SKM-1 (cell line): Measurements from ENCODE around the gene NEK6.

Source experiments
- DNase-seq: peaks from one replicate; lab custom pipeline; 2025; ENCODE audit not compliant: unreplicated experiment; lab: John Stamatoyannopoulos, UW

NEK6 gene

GRCh38 chr9:124350494-124351263 lies 92.9 kb downstream of the NEK6 start:
- DNase-seq: no peak

GRCh38 chr9:124351672-124352468 lies 94.1 kb downstream of the NEK6 start:
- no peak for DNase-seq

GRCh38 chr9:124352616-124353015 lies 94.9 kb downstream of the NEK6 start:
- DNase-seq: no peak

DNA sequence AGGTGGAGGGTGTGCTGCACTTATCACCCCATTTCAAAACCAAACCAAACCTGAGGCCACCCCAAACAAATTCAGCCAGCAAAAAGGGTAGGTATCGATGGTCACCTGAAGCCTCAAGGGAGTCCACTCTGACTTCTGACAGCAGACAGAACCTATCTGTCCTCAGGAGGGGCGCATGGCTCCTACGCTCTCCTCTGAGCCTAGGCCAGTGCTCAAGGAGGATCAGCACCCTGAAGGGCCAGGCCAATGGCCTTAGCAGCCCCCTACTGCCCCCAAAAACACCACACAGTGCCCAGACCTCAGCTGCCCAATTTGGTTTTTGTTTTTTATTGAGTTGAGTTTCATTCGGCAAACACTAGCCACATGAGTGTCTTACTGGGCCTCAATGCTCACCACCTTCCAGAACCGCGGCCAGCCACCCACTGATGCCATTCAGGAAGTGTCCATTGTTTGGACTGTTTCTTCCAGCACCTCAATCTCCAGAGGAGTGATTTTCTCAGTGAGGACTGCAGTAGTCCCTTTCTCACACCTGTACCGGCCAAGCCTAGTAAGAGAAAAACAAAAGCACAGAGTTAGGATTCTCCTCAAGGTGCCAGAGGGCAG lies 95.5 kb downstream of the NEK6 start:
- no peak for DNase-seq

GRCh38 chr9:124353811-124354274 lies 96.1 kb downstream of the NEK6 start:
- DNase-seq: no peak

DNA sequence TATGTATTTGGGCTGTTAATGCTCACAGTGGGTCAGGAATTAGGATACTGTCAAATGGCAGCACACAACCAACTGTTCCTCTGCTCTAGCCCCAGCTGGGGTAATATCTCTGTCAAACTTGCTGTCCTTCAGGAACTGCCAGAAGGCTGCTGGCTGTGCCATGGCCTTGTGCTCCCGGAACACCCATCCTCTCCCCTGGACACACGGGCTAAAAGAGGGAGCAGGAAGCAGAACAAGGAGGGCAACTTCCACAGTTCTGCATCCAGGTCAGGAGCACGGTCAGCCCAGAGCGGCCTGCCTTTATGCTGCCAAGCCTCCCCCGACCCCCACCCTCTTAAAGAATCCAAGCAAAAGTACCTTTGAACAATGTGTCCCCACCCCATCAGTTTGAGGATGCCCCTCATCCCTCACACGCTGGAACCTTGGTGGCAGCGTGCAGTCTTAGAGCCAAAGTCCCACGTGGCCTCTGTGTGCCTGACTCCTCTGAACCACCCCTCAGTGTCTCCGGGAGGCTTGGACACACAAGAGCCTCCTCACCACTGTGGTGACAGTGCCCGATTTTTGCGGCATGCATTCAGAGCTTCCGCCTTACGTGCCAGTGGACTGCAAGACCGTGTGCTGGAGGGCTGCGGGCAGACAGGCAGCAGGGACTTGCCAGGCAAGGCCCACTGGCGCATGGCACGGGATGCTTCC lies 96.7 kb downstream of the NEK6 start:
- DNase-seq: no peak

DNA sequence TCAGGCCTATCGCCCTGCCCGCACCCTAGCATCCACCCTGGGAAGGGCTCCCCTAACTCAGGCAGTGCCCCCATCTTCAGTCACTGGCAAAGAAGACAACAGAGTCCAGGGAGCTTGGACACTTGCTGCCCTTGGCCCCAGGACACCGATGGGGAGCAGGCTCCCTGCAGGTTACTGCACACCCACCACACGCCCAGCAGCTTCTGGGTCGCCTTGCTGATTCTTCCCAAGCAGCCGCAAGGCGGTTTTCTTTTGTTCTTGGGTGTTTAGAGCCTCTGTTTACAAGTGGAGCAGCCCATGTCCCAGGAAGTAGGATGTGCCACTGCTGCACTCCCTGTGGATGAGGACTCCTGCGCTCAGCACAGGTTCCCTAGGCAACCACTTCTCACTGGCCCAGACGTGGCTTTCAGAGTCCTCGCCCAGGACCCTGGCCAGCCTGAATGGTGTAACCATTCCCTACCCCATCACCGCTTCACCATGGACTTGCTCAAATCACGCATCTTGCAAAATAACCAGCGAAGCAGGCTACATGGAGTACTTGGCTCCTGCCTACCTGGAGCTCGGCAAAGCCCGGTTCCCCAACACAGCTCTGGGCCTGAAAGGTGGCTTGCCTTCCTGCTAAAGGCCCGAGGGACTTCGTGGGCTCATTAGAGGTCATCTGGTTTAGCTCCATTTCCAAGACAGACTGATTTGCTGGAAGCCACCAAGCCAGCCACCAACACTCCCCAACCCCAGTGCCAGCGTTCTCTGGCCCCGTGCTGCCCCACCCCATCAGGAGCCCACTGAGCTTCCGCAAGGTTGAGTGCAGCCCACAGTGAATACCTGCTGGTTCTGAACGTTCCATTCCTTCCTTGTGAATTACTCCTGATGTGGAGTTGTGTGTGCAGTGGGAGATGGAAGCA lies 97.5 kb downstream of the NEK6 start:
- DNase-seq: no peak

GRCh38 chr9:124355941-124356744 lies 98.4 kb downstream of the NEK6 start:
- DNase-seq: no peak

- no peak for DNase-seq
These were observed 99.1 kb downstream of the NEK6 start for GRCh38 chr9:124356745-124357390.

DNA sequence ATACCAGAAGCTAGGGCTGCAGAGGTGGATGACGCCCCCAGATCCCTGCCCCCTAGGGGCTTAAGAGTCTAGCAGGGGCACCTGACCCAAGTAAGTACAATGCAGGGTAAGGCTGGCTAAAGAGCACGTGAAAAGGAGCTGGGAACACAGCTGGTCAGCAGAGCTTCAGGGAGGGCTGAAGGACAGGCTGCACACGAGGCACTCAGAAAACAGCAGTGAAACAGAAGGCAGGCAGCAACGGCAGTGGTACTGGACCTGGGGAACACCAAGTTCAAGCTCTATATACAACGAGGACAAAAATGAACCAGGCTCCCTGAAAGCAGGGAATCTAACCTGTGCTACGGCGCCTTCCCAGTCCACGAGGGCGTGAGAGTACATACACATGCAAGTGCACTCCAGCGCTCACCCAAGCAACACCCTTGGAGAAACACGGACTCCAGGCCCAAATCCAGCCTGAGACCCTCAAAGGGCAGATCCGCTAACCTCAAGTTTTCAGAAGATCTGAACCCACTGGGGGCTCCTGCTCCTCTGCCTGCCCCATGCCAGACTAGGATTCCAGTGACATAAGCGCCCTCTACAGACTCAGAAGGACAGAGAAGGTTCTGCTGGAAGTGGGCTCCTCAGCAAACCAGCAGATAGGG lies 100.1 kb downstream of the NEK6 start:
- no peak for DNase-seq

GRCh38 chr9:124358631-124359030 lies 100.9 kb downstream of the NEK6 start:
- DNase-seq: no peak

GRCh38 chr9:124359426-124359825 lies 101.7 kb downstream of the NEK6 start:
- no peak for DNase-seq

- DNase-seq: no peak
These were observed 102.3 kb downstream of the NEK6 start for GRCh38 chr9:124359855-124360678.

DNA sequence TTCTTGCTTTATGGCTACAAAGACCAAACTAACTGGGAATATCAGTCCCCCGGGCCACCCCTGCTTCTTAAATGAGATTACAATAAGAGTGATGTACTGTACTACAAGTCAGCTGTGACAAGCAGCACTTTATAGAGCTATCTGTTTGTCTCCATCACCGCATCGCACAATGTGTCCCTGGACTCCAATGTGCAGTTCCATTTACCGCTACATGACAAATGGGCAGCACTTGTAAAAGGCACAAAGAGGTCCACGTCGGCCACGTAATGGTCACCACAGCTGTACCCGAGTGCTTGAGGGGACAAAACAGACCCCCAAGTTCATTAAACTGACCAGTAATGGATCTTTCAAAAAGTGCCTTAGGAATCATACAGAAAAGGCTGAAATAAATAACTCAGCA lies 103.4 kb downstream of the NEK6 start:
- DNase-seq: no peak

DNA sequence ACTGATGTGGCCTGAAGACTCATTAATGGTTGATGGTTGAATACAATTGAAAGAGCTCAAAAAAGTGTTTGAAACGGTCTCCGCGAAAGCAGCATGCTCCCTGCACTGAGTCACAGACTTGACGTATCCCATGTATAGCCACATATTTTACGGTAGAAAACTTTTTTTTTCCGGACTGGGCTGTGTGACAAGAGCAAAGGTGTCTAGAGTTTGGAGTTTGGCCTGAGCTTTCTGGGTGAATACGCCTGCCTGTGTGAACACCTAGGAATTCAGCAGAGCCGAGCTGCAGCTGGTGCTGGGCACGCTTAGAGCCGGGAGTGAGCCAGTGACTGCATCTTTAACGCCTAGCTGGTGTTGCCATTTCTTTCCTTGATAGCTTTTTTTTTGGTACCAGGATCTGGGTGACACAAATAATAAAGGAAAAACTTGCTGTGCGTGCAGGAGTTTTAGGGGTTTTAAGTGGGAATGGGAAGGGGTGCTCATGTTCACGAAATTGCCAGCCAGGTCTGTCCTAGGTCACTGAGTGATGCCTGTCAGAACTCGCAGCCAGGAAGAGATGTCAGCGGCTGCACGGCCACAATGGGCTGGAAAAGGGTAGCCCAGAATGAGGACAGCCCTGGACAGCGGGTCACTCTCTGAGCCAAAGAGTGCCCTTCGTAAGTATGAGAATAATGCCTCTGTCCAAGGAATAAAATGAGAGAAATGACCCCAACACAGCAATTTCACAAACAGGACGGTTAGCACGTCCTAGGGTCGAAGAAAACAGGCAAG lies 105.8 kb downstream of the NEK6 start:
- no peak for DNase-seq

DNA sequence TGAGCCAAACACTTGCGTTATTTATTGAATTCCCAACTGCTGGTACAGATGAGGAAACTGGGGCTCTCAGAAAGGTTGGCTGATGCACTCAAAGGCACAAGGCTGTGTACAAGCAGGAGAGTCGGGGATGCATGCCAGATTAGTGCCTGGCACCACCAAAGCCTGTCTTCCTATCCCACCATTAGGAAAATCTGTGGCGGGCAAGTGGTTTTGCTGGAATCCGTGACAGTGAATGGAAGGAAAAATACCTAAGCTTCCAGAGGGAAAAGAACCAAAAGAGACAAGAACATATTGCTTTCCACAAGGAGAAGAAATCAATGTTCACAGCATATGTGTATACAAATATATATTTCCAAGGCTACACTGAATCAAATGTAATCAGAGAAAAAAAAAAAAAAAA lies 106.4 kb downstream of the NEK6 start:
- no peak for DNase-seq

DNA sequence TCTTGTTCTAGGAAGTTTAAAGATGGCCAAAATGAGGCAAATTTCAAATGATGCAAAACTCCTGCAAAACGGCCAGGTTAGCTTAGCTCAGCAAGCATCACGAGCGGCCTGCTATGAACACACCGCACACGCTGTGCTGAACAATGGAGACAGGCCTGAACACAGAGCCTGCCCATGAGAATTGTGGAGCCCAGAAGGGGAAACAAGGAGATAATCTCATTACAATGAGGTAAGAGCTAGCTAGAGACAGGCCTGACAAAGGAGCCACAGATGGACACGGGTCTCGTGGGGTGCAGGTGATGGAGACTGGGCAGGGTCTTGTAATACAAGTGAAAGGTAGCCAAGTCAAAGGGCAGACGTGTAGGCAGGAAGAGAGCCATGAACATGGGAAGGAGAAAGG lies 107.3 kb downstream of the NEK6 start:
- no peak for DNase-seq
